Activated CD4-positive, alpha-beta T cell treated with anti-CD3 and anti-CD28 coated beads for 48 hours (primary cell): Measurements from ENCODE around the gene SELENON.

ENCODE experiments used
- DNase-seq: peaks from one replicate; pipeline ENCODE4 v3.0.0-alpha.2; 2020

The SELENON gene

DNA sequence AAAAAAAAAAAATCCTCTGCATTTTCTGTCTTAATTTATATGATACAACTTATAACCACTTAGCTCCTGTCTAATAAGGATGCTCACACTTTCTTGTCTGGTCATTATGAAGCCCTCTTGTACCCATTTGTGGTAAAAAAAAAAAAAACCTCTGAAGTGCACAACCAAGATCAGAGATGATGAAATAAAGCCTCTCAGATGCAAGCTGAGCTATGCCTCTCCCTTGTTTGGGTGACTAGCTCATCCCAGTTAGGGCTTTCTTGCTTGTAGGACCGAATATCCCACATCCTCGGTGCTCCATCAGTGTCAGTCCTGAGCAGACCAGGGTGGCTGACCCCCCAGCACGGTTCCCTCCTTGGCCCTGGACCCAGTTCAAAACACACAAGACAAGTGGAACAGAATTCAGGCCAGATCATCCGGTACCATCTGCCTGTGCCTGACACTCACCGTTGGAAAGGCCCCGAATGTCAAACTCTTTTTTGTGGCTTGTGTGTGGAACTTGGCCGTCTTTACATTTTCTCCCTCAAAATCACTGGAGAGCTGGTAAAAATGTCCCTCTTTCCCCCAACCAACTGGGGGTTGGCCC lies 6.3 kb upstream of the SELENON start:
- DNase-seq = no peak

DNA sequence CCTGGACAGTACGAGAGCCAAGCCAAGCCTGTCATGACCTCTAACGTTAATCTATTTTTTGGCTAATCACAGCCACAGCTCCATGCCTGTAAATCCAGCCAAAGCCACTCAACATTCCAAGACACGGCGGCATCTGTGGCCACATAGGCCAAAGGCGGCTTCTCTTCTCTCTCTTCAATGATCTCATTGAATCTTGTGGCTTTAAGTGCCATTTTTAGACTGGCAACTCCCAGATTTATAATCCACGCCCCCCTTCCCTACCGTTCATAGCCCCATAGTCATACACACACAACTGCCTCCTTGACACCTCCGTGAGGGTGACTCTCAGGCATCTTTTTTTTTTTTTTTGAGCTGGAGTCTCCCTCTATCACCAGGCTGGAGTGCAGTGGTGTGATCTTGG lies 5.7 kb upstream of the SELENON start:
- DNase-seq = no peak

DNA sequence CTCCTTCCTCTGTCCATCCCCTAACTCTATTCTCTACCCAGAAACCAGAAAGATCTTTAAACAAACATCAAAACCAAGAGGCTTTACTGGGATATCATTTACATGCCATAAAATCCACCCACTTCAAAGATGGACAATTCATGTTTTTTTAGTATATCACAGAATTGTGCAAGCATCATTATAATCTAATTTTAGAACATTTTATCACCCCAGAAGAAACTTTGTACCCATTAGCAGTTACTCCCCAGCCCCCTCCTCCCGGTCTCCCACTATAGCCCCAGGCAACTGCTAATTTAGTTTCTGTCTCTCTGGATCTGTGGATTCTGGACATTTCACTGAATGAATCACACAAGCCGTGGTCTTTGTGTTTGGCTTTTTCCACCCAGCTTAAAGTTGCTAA lies 4.8 kb upstream of the SELENON start:
- DNase-seq = no peak

DNA sequence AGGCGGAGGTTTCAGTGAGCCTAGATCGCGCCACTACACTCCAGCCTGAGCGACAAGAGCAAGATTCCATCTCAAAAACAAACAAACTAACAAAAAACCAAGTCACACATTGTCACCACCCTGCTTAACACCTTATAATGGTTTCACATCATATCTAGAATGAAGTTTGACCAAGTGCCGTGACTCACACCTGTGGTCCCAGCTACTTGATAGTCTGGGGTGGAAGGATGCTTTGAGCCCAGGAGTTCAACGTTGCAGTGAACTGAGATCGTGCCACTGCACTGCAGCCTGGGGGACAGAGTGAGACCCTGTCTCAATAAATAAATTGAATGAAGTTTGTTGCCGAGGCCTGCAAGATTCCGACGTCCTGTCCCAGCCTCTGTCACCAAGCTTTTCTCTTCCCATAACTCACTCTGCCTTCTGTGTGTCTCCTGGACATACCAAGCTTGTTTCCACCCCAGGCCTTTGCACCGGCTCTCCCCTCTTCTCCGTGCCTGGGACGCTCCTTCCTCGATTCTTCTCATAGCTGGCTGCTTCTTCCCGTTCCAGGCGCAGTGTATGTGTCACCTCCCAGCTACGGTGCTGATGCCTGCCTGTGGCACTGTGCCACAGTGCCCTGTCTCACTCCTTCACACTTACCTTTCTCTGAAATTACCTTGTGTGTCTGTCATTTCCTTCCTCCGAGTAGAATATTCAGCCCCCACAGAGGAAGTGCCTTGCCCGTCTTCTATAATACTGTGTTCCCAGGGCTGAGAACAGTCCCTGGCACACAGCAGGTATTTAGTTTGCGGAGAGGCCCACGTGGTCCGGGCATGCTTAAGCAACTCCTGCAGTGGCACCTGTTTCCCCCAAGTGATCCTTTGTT lies 3.8 kb upstream of the SELENON start:
- peak; percentile 72 for DNase-seq

DNA sequence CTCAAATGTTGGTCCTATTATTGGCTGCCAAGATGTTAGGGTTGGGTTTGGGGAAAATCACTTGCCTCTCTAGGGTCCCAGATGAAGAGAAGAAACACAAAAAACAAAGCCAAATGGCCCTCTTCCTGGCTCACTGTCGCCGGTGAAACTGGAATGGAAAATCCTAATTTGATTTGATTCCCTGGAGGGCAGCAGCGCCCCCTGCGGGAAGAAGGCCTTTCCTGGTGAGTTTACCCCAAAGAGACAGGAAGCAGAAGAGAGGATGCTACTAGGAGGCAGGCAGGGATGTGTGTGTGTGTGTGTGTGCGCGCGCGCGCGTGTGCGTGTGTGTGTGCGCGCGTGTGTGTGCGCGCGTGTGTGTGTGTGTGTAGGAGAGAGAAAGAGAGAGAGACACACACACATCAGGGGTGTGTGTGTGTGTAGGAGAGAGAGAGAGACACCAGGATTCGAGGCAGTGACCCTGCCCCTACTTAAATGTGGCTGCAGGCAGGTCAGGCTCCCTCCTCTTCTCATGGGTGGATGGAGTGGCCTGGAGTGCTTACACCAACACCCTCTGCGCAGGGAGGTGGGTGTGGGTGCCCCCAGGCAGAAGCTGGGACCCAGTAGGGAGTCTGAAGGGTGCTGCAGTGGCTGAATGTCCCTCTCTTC lies 3.1 kb upstream of the SELENON start:
- DNase-seq = peak; percentile 92

DNA sequence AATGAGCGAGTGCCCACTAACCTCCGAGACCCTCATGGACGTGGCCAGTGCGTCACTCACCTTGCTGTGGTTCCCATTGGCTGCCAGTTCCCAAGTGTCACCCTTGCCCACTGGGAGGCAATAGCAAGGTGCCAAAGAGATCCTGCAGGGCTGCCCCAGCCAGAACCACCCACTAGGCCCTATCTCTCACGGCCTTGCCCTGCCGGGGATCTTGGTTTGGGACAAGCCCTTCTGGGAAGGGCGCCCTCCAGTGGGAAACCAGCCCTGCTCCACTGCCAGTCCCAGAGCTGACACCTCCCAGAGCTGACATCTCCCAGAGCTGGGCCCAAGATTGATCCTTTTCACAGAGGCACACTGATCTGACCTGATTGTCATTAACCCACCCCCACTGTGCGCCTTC lies 2.1 kb upstream of the SELENON start:
- peak; percentile 69 for DNase-seq

DNA sequence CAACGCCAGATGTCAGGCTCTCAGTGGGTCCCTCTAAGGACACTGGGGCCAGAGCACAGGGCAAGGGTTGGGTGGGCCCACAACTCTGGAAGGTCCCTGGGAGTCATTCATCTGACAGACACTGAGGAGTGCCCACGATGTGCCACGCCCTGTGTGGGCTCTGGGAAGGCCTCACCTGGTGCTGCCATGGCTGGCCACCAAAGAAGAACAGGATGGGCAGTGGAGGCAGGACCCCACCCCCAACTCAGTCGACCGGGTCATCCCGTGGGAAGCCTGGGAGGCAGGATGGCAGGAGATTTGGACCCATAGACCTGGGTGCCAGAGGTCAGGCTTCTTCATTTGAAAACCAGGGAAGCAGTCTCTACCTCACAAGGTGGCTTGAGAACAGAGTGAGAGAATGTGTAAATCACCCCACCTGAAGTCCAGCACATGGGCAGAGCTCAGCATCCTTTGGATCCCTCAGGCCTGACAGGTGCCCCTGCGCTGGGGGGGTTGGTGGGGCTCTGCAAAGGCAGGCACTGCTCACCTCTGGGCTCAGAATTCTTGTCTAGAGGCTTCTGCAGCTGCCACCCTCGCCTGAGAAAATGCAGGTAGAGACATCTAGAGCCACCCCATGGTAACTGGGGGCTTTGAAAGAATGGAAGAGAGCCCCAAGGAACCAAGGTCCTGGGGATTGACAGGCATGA lies 1.2 kb upstream of the SELENON start:
- no peak for DNase-seq

DNA sequence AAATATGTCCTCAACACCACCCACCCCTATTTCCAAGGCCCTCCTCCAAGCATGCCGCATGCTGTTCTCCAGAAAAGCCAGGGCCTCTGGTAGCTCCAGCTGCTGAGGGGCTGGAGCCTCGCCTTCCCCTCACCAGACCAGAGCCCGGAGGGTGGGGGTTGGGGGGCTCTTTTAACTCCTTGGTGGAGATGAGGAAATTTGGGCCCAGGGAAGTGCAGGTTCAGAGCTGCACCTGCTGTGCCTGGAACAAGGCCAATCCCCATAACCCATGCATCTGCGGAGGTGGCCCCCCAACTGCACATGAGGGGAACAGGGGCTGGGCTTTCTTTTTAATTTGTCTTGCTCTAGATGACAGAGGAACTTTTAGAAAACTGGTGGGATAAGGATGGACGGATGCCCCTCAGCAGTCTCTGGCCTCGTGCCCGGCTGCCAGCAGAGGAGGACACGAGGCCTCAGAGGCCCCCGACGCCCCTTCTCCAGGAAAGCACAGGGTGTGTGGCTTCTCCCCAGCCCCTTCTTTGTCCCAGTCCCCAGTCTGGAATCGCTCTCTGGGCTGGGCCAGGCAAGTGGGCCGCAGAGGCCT lies 550 bp upstream of the SELENON start:
- no peak for DNase-seq

- DNase-seq = no peak
These were observed 847 bp downstream of the SELENON start for GRCh38 chr1:25800703-25801377.

DNA sequence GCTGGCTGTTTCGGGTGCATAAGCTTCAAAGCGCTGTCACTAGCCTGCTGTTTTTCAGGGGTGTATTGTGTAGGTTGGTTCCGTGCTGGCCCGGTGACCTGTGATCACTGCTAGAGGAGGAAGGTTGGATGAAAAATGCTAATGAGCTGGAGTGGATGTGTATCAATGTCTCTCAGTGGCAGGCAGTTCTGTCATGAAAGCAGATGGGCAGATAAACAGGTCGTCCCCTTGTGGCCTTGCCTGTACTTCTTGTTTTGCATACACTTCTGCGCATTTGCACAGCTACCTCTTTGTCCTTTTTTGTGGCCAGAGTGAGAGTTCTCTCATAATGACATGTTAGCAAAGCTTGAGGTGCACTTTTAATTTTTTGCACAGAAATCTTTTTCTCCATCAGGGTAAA lies 2.9 kb downstream of the SELENON start:
- peak; percentile 29 for DNase-seq

DNA sequence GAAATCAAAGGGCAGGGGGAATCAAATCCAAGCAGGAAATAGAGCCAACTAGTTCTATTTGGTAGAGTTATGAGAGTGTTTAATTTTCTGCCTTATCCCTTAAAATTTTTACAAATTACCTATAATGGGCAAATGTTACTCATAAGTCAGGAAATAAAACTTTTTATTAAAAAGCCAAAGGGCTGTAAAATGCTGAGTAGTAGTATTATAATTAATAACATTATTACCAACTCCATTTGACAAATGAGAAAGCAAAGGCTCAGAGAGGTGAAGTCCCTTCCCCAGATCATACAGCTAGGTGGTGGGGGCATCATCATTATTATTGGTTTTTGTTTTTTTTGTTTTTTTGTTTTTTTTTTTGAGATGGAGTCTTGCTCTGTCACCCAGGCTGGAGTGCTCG lies 3.4 kb downstream of the SELENON start:
- DNase-seq = no peak

GRCh38 chr1:25804244-25804963 lies 4.4 kb downstream of the SELENON start:
- peak; percentile 65 for DNase-seq

GRCh38 chr1:25804964-25805862 lies 5.2 kb downstream of the SELENON start:
- DNase-seq = no peak

- DNase-seq = no peak
These were observed 5.9 kb downstream of the SELENON start for GRCh38 chr1:25805863-25806225.

DNA sequence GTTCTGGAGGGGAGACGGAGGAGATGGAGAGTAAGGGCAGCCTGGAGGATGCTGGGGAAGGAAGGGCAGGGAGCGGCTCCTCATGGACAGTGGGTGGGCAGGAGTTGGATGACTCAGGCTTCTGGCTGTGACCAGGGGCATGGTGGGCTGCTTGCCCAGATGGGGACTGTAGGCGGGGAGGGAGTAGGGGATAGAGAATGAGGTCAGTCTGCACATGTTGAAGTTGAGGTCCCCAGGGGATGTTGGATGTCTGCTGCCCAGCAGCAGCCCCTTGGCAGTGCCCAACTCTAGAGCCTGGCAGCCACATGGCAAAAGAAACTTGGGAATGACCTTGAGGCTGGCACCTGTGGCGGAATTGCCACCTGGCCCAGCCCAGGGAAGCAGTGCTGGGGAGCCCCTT lies 6.4 kb downstream of the SELENON start:
- DNase-seq = no peak

DNA sequence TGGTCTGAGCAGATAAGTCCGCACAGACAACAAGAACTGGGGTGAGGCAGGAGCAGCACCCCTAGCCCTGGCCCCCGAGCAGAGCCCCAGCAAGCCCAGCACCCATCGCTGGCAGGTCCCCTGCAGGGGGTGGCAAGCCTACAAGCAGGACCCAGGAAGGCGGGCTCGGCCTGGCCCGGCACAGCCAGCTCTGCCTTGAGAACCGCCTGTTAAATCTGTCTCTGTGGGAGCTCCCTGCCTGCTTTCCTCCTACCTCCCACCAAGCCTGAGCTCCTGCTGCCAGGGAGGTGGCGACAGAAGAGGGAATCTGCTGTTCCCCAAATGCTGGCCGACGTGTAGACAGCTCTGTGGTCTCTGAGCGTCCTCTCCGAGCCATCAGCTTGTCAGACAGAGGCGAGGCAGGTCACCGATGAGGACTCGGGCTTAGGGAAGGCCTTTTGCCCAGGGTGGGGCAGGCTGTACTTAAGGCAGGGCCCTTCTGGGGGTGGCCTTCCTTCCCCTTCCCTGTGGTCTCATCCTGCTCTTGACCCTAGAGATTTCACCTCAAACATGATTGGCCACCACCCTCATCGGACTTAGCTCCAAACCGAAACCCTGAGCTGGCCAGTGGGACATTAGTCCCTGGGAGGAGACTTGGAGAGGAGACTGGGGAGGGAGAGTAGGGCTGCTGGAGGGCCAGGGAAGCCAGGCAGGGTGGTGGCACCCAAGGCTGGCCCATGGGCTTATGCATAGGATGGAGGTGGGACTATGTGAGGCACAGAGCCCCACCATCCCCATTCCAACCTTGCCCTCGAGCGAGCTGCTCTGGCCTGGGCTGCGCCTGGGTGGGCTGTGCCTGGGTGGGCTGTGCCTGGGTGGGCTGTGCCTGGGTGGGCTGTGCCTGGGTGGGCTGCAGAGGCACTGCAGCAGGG lies 7.7 kb downstream of the SELENON start:
- no peak for DNase-seq

- DNase-seq = no peak
These were observed 8.7 kb downstream of the SELENON start for GRCh38 chr1:25808481-25809244.

DNA sequence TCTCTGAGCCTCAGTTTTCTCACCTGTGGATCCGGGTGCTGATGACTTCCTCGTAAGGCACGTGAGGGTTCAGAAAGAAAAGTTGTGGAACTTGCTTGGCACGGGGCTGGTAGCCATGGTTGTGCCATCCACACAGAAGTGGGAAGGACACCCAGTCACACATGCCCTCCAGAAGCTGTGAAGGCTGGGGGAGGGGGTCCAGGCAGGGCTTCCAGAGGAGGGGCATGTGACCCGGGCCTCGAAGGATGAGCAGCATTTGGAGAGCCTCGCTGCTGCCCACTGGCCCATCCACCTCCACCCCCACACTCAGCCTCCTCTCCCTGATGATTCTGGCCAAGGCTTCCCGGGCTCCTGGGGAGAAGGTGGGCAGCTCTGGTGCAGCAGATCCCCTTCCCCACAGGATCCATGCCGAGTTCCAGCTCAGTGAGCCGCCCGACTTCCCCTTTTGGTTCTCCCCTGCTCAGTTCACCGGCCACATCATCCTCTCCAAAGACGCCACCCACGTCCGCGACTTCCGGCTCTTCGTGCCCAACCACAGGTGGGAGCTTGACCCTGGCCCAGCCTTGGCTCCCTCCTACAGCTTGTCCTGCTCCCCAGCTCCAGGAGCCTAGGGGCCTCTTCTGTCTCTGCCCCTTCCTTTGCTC lies 9.4 kb downstream of the SELENON start:
- DNase-seq = no peak
